GM12878 (cell line): ENCODE measurements around the gene CEACAM21. TPM values are rescaled to one million over a fixed set of nuclear protein-coding genes. Genes with fewer than 3 reads are reported as not detected.

Experiments used
- ATAC-seq: fragments of 200-7000 bp; cut with Tn5 transposase; 3 replicates; pipeline ENCODE4 v1.9.1; 2020; ENCODE audit warnings: mild to moderate bottlenecking, moderate library complexity
- BruUV-seq: library from RNA; stranded (reverse); fragments of 400-500 nt; replicated peaks from 2 replicates; lab custom pipeline; 2021; lab: Mats Ljungman, UMichigan
- CTCF ChIA-PET: fragments of 300-600 bp; sonication (Branson Sonifier 250); formaldehyde crosslinking; extraction: SDS; loops from one replicate; lab custom pipeline; 2021; ENCODE audit warnings: inconsistent platforms; lab: Yijun Ruan, JAX
- POLR2A ChIA-PET: fragments of 350-600 bp; formaldehyde crosslinking; extraction: SDS; loops from one replicate; lab custom pipeline; 2021; ENCODE audit warnings: inconsistent platforms; lab: Charles Lee
- RAD21 ChIA-PET: fragments of 300-600 bp; sonication (Branson Sonifier 250); formaldehyde crosslinking; loops from one replicate; lab custom pipeline; 2023; ENCODE audit warnings: antibody characterized with exemption; ENCODE audit not compliant: unreplicated experiment; lab: Charles Lee
- SMC1A ChIA-PET: fragments of 300-600 bp; sonication (Branson Sonifier 250); formaldehyde crosslinking; loops from one replicate; lab custom pipeline; 2023; ENCODE audit not compliant: unreplicated experiment, uncharacterized antibody; lab: Charles Lee
- DNase-seq: peaks from one replicate; pipeline ENCODE4 v3.0.0-alpha.2; 2011; ENCODE audit warnings: low read depth, low spot score
- FAIRE-seq: peaks from 3 replicates; lab custom pipeline; 2011; peaks lifted over from hg19 to GRCh38; lab: Jason Lieb, UNC
- H2AFZ ChIP-seq: 2 replicates; pipeline ENCODE4 v1.6.0; 2011; ENCODE audit warnings: low read depth, low read length, control low read depth; ENCODE audit not compliant: control insufficient read depth
- H3K27ac ChIP-seq: 2 replicates; pipeline ENCODE4 v1.5.1; 2011; ENCODE audit warnings: control low read depth; ENCODE audit not compliant: control insufficient read depth, insufficient read depth
- H3K27me3 ChIP-seq, 2 experiments: replicated peaks in 1 of 2; 2 replicates each; pipeline versions ENCODE4 v1.6.0 to v1.6.1; 2011; ENCODE audit warnings: low read length in 1 of 2; ENCODE audit not compliant: control insufficient read depth in 2 of 2, insufficient read depth in 2 of 2
- H3K36me3 ChIP-seq, 2 experiments: 2 replicates each; pipeline ENCODE4 v1.5.1; 2011; ENCODE audit warnings: low read length in 1 of 2; ENCODE audit not compliant: control insufficient read depth in 2 of 2, insufficient read depth in 2 of 2
- H3K4me1 ChIP-seq: 2 replicates; pipeline ENCODE4 v1.6.1; 2011; ENCODE audit warnings: mild to moderate bottlenecking, low read length, moderate library complexity, mixed read lengths; ENCODE audit not compliant: control insufficient read depth, insufficient read depth
- H3K4me2 ChIP-seq: 2 replicates; pipeline ENCODE4 v1.6.0; 2011; ENCODE audit warnings: control low read depth; ENCODE audit not compliant: control insufficient read depth, insufficient read depth
- H3K4me3 ChIP-seq: fragments of 200-600 bp; sonication (generic); 2 replicates; pipeline ENCODE4 v1.5.1; 2016
- H3K79me2 ChIP-seq: 2 replicates; pipeline ENCODE4 v1.6.0; 2011; ENCODE audit warnings: low read length; ENCODE audit not compliant: control insufficient read depth, insufficient read depth
- H3K9ac ChIP-seq: 2 replicates; pipeline ENCODE4 v1.8.0; 2011; ENCODE audit warnings: low read length, control low read depth, mixed read lengths; ENCODE audit not compliant: control insufficient read depth, insufficient read depth
- H3K9me3 ChIP-seq: replicated peaks from 3 replicates; pipeline ENCODE4 v1.5.1; 2011; ENCODE audit warnings: mild to moderate bottlenecking, low read length; ENCODE audit not compliant: control insufficient read depth, insufficient read depth
- H4K20me1 ChIP-seq: 2 replicates; pipeline ENCODE4 v1.6.0; 2011; ENCODE audit not compliant: control insufficient read depth, insufficient read depth
- CBX3 ChIP-seq: fragments of 200-600 bp; sonication (generic); IDR thresholded peaks from 2 replicates; pipeline ENCODE4 v1.6.1; 2016; ENCODE audit warnings: low read depth, borderline replicate concordance
- EGR1 ChIP-seq, 2 experiments: IDR thresholded peaks; 1 replicate in 1 of 2; 2 replicates in 1 of 2; pipeline ENCODE4 v1.6.1; 2011 to 2012; ENCODE audit warnings: low read depth in 2 of 2, low read length in 2 of 2, borderline replicate concordance in 1 of 2, mild to moderate bottlenecking in 1 of 2, moderate library complexity in 1 of 2
- IRF4 ChIP-seq: IDR thresholded peaks from 2 replicates; pipeline ENCODE4 v1.6.1; 2011; ENCODE audit warnings: low read depth, low read length
- JUND ChIP-seq: IDR thresholded peaks from 2 replicates; pipeline ENCODE4 v1.6.1; 2012; ENCODE audit warnings: low read depth, mild to moderate bottlenecking, low read length, improper control_type of control experiment, moderate library complexity
- MEF2B ChIP-seq: fragments of 450-650 bp; IDR thresholded peaks from 2 replicates; pipeline ENCODE4 v1.6.1; 2018; ENCODE audit warnings: mild to moderate bottlenecking, moderate library complexity; ENCODE audit not compliant: partially characterized antibody, poor library complexity, severe bottlenecking
- MYC ChIP-seq: IDR thresholded peaks from 2 replicates; pipeline ENCODE4 v1.6.1; 2011; ENCODE audit warnings: mild to moderate bottlenecking, low read length, moderate library complexity, inconsistent platforms; ENCODE audit not compliant: insufficient read depth, insufficient replicate concordance, insufficient read length, severe bottlenecking
- NFIC ChIP-seq: IDR thresholded peaks from 2 replicates; pipeline ENCODE4 v1.6.1; 2012; ENCODE audit warnings: low read depth, mild to moderate bottlenecking, inconsistent platforms, low read length, moderate library complexity
- NKRF ChIP-seq: fragments of 450-650 bp; conservative IDR thresholded peaks from 2 replicates; pipeline ENCODE4 v1.6.1; 2017; ENCODE audit warnings: mild to moderate bottlenecking, moderate library complexity
- PAX8 ChIP-seq: fragments of 450-650 bp; IDR thresholded peaks from 2 replicates; pipeline ENCODE4 v1.6.1; 2017; ENCODE audit warnings: mild to moderate bottlenecking, moderate library complexity
- RELB ChIP-seq: fragments of 450-650 bp; IDR thresholded peaks from 2 replicates; pipeline ENCODE4 v1.6.1; 2017; ENCODE audit warnings: low read depth, mild to moderate bottlenecking, moderate library complexity
- SRF ChIP-seq, 2 experiments: IDR thresholded peaks; 2 replicates each; pipeline ENCODE4 v1.6.1; 2011; ENCODE audit warnings: low read depth in 2 of 2, low read length in 2 of 2, mild to moderate bottlenecking in 1 of 2, moderate library complexity in 1 of 2
- YY1 ChIP-seq: IDR thresholded peaks from 2 replicates; pipeline ENCODE4 v1.6.1; 2011; ENCODE audit warnings: low read depth, mild to moderate bottlenecking, low read length
- ZNF207 ChIP-seq: fragments of 450-650 bp; IDR thresholded peaks from 2 replicates; pipeline ENCODE4 v1.6.1; 2014; ENCODE audit warnings: antibody characterized with exemption, mild to moderate bottlenecking, borderline replicate concordance
- ZNF217 ChIP-seq: fragments of 450-650 bp; IDR thresholded peaks from 2 replicates; pipeline ENCODE4 v1.6.1; 2017; ENCODE audit warnings: antibody characterized with exemption, mild to moderate bottlenecking
- WGBS: methylation state at CpG from one replicate; pipeline ENCODE4 v1.1.6; 2016; ENCODE audit warnings: low lambda C conversion rate; ENCODE audit not compliant: insufficient replicate concordance, insufficient coverage; ENCODE audit errors: missing lambda C conversion rate; 5-methylcytosine and 5-hydroxymethylcytosine counted together
- in situ Hi-C: fragments of 300-500 bp; cut with MboI; formaldehyde crosslinking; loops from 9 replicates; pipeline ENCODE4 v1.14.3; 2018; ENCODE audit warnings: mixed read lengths
- intact Hi-C: fragments of 100-400 bp; cut with micrococcal nuclease; formaldehyde crosslinking; loops from one replicate; pipeline ENCODE4 v1.14.2; 2022; ENCODE audit not compliant: unreplicated experiment
- polyA plus RNA-seq, 11 experiments: library from polyadenylated mRNA; depleted of rRNA in 4 of 11; unstranded in 6 of 11; stranded (reverse) in 5 of 11; fragments of >200 nt; fragmentation: Nextera tagmentation in 4 of 11; fragmentation: Illumina TruSeq in 1 of 11; extraction: Ambion mirVana in 4 of 11; extraction: Trizol in 1 of 11; gene quantifications; 1 replicate in 1 of 11; 2 replicates in 10 of 11; pipeline versions ENCODE4 v1.2.1 to v1.2.3, GENCODE V29; 2011 to 2016; ENCODE audit warnings: inconsistent platforms in 2 of 11, missing spikeins in 2 of 11, low read depth in 1 of 11
- total RNA-seq, 4 experiments: library from RNA; depleted of rRNA in 3 of 4; stranded (reverse); fragments of >200 nt in 3 of 4; fragmentation: Illumina TruSeq in 1 of 4; extraction: Trizol in 1 of 4; gene quantifications; 2 replicates each; pipeline versions ENCODE4 v1.2.1 to v1.2.3, GENCODE V29; 2013 to 2021
- TF ChIP-seq, protein P1 (sequence below): IDR thresholded peaks from 2 replicates; pipeline ENCODE4 v1.6.1; 2012; ENCODE audit warnings: low read length, inconsistent platforms
- TF ChIP-seq, protein P2 (sequence below): fragments of 450-650 bp; IDR thresholded peaks from 2 replicates; pipeline ENCODE4 v1.6.1; 2018; ENCODE audit warnings: borderline replicate concordance, mild to moderate bottlenecking; ENCODE audit not compliant: partially characterized antibody

CEACAM21 gene
- total and polyA plus RNA-seq, 10 of the 15 experiments (the other 5 are each of a cell fraction or from before 2014, with no cell fraction given), result 0.87 to 13.6 (median 8.1) TPM

GRCh38 chr19:41591951-41592562, 16.1 kb downstream of the CEACAM21 start:
- no peaks in the 10 kb centered on the region for H3K9me3 ChIP-seq
- no peak overlapping the region for H2AFZ ChIP-seq
- H3K79me2 ChIP-seq, result no peaks in the 10 kb centered on the region
- ATAC-seq (no peak), DNase-seq (no peak), FAIRE-seq (no peak)
- in situ Hi-C loops, result no loop called here
- ChIA-PET SMC1A (interaction anchor here (0.6 kb wide), 1 partner anchor 152 kb away, joined by 3 read pairs; the partner anchor contains the start of gene DMAC2), RAD21 (interaction anchor here (1.2 kb wide), 1 partner anchor 16 kb away, joined by 3 read pairs; the partner anchor contains the start of gene CEACAM21), POLR2A (no interaction called here), CTCF (interaction anchor here (1.9 to 2.9 kb wide), 2 partner anchors 22 to 136 kb away, joined by 5 to 19 read pairs; no protein-coding TSS in a partner anchor)
- no peak overlapping the region for H3K4me3 ChIP-seq
- H3K9ac ChIP-seq, result no peak overlapping the region
- H3K36me3 ChIP-seq, result no peaks in the 10 kb centered on the region
- no peak overlapping the region for H3K4me2 ChIP-seq
- intact Hi-C loops, result no loop called here
- no TSS peak for BruUV-seq
- WGBS, result 19% methylated on average over 5 of the region's 5 CpGs
- peaks cover 0 to 3% of the 10 kb centered on the region in 2 experiments; a peak in 1 of 4 replicates for H3K27me3 ChIP-seq
- no peak overlapping the region for H3K27ac ChIP-seq
- no peaks in the 10 kb centered on the region; the same call in 1 of the 2 replicates for H4K20me1 ChIP-seq
- H3K4me1 ChIP-seq, result no peaks in the 10 kb centered on the region
- no peak for TF ChIP-seq YY1
- no peak for TF ChIP-seq JUND
- no peak for TF ChIP-seq MEF2B
- TF ChIP-seq, protein P1, sequence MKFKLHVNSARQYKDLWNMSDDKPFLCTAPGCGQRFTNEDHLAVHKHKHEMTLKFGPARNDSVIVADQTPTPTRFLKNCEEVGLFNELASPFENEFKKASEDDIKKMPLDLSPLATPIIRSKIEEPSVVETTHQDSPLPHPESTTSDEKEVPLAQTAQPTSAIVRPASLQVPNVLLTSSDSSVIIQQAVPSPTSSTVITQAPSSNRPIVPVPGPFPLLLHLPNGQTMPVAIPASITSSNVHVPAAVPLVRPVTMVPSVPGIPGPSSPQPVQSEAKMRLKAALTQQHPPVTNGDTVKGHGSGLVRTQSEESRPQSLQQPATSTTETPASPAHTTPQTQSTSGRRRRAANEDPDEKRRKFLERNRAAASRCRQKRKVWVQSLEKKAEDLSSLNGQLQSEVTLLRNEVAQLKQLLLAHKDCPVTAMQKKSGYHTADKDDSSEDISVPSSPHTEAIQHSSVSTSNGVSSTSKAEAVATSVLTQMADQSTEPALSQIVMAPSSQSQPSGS, result no peak
- no peak for TF ChIP-seq NKRF
- TF ChIP-seq IRF4, result no peak
- TF ChIP-seq MYC, result no peak
- TF ChIP-seq EGR1 (IDR thresholded peaks at IDR 0.05; ENCODE audit: borderline replicate concordance in 1 of 2, low read depth in 2 of 2, low read length in 2 of 2), result no peak
- TF ChIP-seq SRF (IDR thresholded peaks at IDR 0.05; ENCODE audit: low read depth in 2 of 2, low read length in 2 of 2), result no peak
- no peak for TF ChIP-seq PAX8
- TF ChIP-seq CBX3, result no peak
- no peak for TF ChIP-seq ZNF207
- TF ChIP-seq NFIC, result no peak
- no peak for TF ChIP-seq ZNF217
- no peak for TF ChIP-seq RELB
- TF ChIP-seq, protein P2, sequence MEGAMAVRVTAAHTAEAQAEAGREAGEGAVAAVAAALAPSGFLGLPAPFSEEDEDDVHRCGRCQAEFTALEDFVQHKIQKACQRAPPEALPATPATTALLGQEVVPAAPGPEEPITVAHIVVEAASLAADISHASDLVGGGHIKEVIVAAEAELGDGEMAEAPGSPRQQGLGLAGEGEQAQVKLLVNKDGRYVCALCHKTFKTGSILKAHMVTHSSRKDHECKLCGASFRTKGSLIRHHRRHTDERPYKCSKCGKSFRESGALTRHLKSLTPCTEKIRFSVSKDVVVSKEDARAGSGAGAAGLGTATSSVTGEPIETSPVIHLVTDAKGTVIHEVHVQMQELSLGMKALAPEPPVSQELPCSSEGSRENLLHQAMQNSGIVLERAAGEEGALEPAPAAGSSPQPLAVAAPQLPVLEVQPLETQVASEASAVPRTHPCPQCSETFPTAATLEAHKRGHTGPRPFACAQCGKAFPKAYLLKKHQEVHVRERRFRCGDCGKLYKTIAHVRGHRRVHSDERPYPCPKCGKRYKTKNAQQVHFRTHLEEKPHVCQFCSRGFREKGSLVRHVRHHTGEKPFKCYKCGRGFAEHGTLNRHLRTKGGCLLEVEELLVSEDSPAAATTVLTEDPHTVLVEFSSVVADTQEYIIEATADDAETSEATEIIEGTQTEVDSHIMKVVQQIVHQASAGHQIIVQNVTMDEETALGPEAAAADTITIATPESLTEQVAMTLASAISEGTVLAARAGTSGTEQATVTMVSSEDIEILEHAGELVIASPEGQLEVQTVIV, result no peak
